Measurements from ENCODE around the gene TWNK.

Gene TWNK

GRCh38 chr10:101040851-101041250, 53.5 kb downstream of the TWNK start:
- Histone ChIP-seq H3K4me3 (no peak overlapping the region), H3K27ac (peak overlapping the region in 1 of 21 experiments; percentile 35)

GRCh38 chr10:101041252-101041761, 54.0 kb downstream of the TWNK start:
- peak overlapping the region in 1 of 21 experiments; percentile 79 for H3K27ac ChIP-seq
- no peak overlapping the region for H3K4me3 ChIP-seq

GRCh38 chr10:101042118-101042517, 54.8 kb downstream of the TWNK start:
- peak overlapping the region in 18 of 21 experiments; percentile 65 to 93 (median 83) for H3K27ac ChIP-seq
- H3K4me3 ChIP-seq, result peak overlapping the region in 6 of 7 experiments; percentile 28 to 55 (median 42)

- H3K27ac ChIP-seq, result peak overlapping the region; percentile 14 to 93 (median 82)
- H3K4me3 ChIP-seq, result peak overlapping the region; percentile 28 to 55 (median 40)
These were observed 55.5 kb downstream of the TWNK start for GRCh38 chr10:101042667-101043362.

- H3K27ac ChIP-seq, result peak overlapping the region; percentile 14 to 93 (median 82)
These were observed 56.0 kb downstream of the TWNK start for GRCh38 chr10:101043363-101043707.

More at GRCh38 chr10:101043363-101043707, 56.0 kb downstream of the TWNK start:
- H3K4me3 ChIP-seq, result peak overlapping the region; percentile 28 to 55 (median 40)
